GM19238 (cell line): ENCODE data around the gene SMOC1.

Source experiments
- DNase-seq: peaks from one replicate; pipeline ENCODE4 v3.0.0; 2011; ENCODE audit warnings: low spot score; ENCODE audit not compliant: insufficient read length

Gene SMOC1

GRCh38 chr14:70033561-70033960 is 154.3 kb downstream of the SMOC1 start:
- DNase-seq, result no peak

- no peak for DNase-seq
Observed at GRCh38 chr14:70034257-70034656, 155.0 kb downstream of the SMOC1 start.

GRCh38 chr14:70036665-70037064 is 157.4 kb downstream of the SMOC1 start:
- DNase-seq, result no peak

GRCh38 chr14:70043001-70043400 is 163.8 kb downstream of the SMOC1 start:
- DNase-seq, result no peak

- DNase-seq, result no peak
Observed at GRCh38 chr14:70045310-70045709, 166.1 kb downstream of the SMOC1 start.

GRCh38 chr14:70045844-70046535 is 166.8 kb downstream of the SMOC1 start:
- peak; percentile 37 for DNase-seq

GRCh38 chr14:70047598-70048312 is 168.5 kb downstream of the SMOC1 start:
- DNase-seq, result no peak

- no peak for DNase-seq
Observed at GRCh38 chr14:70048313-70048654, 169.1 kb downstream of the SMOC1 start.

GRCh38 chr14:70049605-70050004 is 170.4 kb downstream of the SMOC1 start:
- no peak for DNase-seq

- no peak for DNase-seq
Observed at GRCh38 chr14:70050136-70050535, 170.9 kb downstream of the SMOC1 start.

- no peak for DNase-seq
Observed at GRCh38 chr14:70052990-70053389, 173.8 kb downstream of the SMOC1 start.

GRCh38 chr14:70057519-70058136 is 178.4 kb downstream of the SMOC1 start:
- no peak for DNase-seq

GRCh38 chr14:70059545-70059944 is 180.3 kb downstream of the SMOC1 start:
- no peak for DNase-seq

GRCh38 chr14:70061108-70061507 is 181.9 kb downstream of the SMOC1 start:
- no peak for DNase-seq

GRCh38 chr14:70064136-70064865 is 185.1 kb downstream of the SMOC1 start:
- DNase-seq, result no peak

- no peak for DNase-seq
Observed at GRCh38 chr14:70067810-70068209, 188.6 kb downstream of the SMOC1 start.

- no peak for DNase-seq
Observed at GRCh38 chr14:70069186-70069585, 190.0 kb downstream of the SMOC1 start.

- DNase-seq, result peak; percentile 44
Observed at GRCh38 chr14:70073924-70074566, 194.8 kb downstream of the SMOC1 start.

- no peak for DNase-seq
Observed at GRCh38 chr14:70077005-70077404, 197.8 kb downstream of the SMOC1 start.

GRCh38 chr14:70077720-70078119 is 198.5 kb downstream of the SMOC1 start:
- no peak for DNase-seq

GRCh38 chr14:70078329-70078728 is 199.1 kb downstream of the SMOC1 start:
- DNase-seq, result no peak

GRCh38 chr14:70080076-70080475 is 200.9 kb downstream of the SMOC1 start:
- DNase-seq, result no peak
